Measurements from ENCODE around the gene CDH4. TPM values are rescaled to one million over a fixed set of nuclear protein-coding genes. Genes with fewer than 3 reads are reported as not detected.

Gene CDH4
- total and polyA plus RNA-seq, 2 of the 8 experiments (the other 6 are each of a cell fraction or from before 2014, with no cell fraction given) = 4.3 to 7.9 TPM

- H2BK20ac ChIP-seq (ENCODE audit: low read length) = peak overlapping the region; percentile 99
- peak overlapping the region; percentile 75 for H3K56ac ChIP-seq (replicated peaks; ENCODE audit: insufficient read length, low read depth, low read length)
- H3K4me2 ChIP-seq (ENCODE audit: insufficient read depth in 1 of 2, low read depth in 2 of 2, low read length in 2 of 2) = peak overlapping the region; percentile 49 to 56
- peak overlapping the region; percentile 82; the same call in 1 of the 2 replicates for H2BK15ac ChIP-seq (ENCODE audit: low read length)
- no peaks in the 10 kb centered on the region for H3K36me3 ChIP-seq (ENCODE audit: control insufficient read depth in 2 of 4, insufficient read depth in 4 of 4, low read length in 3 of 4)
- ChIA-PET POLR2A (ENCODE audit: partially characterized antibody) (interaction anchor here (0.6 to 4.2 kb wide), 18 partner anchors 8 to 146 kb away, joined by 3 to 25 read pairs (median 4); no protein-coding TSS in a partner anchor), CTCF (ENCODE audit: partially characterized antibody) (interaction anchor here (1.0 to 1.3 kb wide), 3 partner anchors 13 to 88 kb away, joined by 3 read pairs; no protein-coding TSS in a partner anchor)
- WGBS, 2 experiments (ENCODE audit: extremely low coverage in 1 of 2, insufficient coverage in 1 of 2, insufficient read length in 1 of 2, insufficient replicate concordance in 2 of 2, low coverage in 1 of 2, low lambda C conversion rate in 2 of 2, missing lambda C conversion rate in 1 of 2) = 15% methylated on average over 2 of the region's 2 CpGs; no CpG with 5 or more reads in 1 of the 2 experiments
- no peak for DNase-seq (ENCODE audit: low read depth in 1 of 2, low spot score in 2 of 2)
- FAIRE-seq = no peak
- H3K79me1 ChIP-seq (ENCODE audit: low read depth, low read length) = peaks cover 3% of the 10 kb centered on the region; the same call in 1 of the 2 replicates
- H4K8ac ChIP-seq (ENCODE audit: extremely low read depth, insufficient read depth, low read length) = 0 out of 2 replicates have a peak overlapping the region, but pooled peaks have one; percentile 35
- peak overlapping the region; percentile 81 for H3K27ac ChIP-seq (ENCODE audit: low read depth, low read length)
- H3K9ac ChIP-seq (replicated peaks in 1 of 4; ENCODE audit: extremely low read depth in 1 of 4, low read depth in 3 of 4, low read length in 3 of 4) = 0 out of 7 replicates have a peak overlapping the region, but pooled peaks of 1 of the 4 experiments have one; percentile 28
- no peaks in the 10 kb centered on the region for H3K27me3 ChIP-seq (replicated peaks in 1 of 4; ENCODE audit: control insufficient read depth in 3 of 4, extremely low read depth in 1 of 4, insufficient read depth in 3 of 4, low read length in 3 of 4)
- H3K4ac ChIP-seq (replicated peaks; ENCODE audit: insufficient read length, low read depth, low read length) = peak overlapping the region; percentile 100
- no peaks in the 10 kb centered on the region for H3K23me2 ChIP-seq (ENCODE audit: low read depth, low read length)
- no peaks in the 10 kb centered on the region for H4K20me1 ChIP-seq (replicated peaks in 1 of 2; ENCODE audit: control insufficient read depth in 1 of 2, insufficient read depth in 2 of 2, low read length in 2 of 2)
- TF ChIP-seq TAF7 (optimal IDR thresholded peaks at IDR 0.05; ENCODE audit: borderline replicate concordance, low read depth, low read length) (peak; percentile 50), MAFK (IDR thresholded peaks at IDR 0.05; ENCODE audit: low read depth, low read length) (no peak)
- H3K23ac ChIP-seq (ENCODE audit: insufficient read length) = no peak overlapping the region
- H3K4me1 ChIP-seq (replicated peaks in 1 of 4; ENCODE audit: control insufficient read depth in 3 of 4, insufficient read depth in 4 of 4, low read length in 3 of 4) = peaks cover 19 to 56% (median 32%) of the 10 kb centered on the region in 4 experiments
- H3K4me3 ChIP-seq (ENCODE audit: extremely low read depth in 1 of 4, insufficient read depth in 2 of 4, low read depth in 3 of 4, low read length in 4 of 4) = peak overlapping the region in 1 of 4 experiments; percentile 25; a peak in 1 of 8 replicates
- no peaks in the 10 kb centered on the region for H3K79me2 ChIP-seq (ENCODE audit: control insufficient read depth in 1 of 2, insufficient read depth in 2 of 2, low read length in 2 of 2)
- H3K14ac ChIP-seq (ENCODE audit: insufficient read length) = no peak overlapping the region
- H2BK5ac ChIP-seq (ENCODE audit: low read depth, low read length) = peak overlapping the region; percentile 99
- no peak overlapping the region for H2AFZ ChIP-seq (ENCODE audit: low read length)
- H4K5ac ChIP-seq (ENCODE audit: insufficient read length, low read depth, low read length) = peak overlapping the region; percentile 76
- no peaks in the 10 kb centered on the region for H3K9me3 ChIP-seq (ENCODE audit: insufficient read depth in 2 of 2, low read depth in 1 of 2, low read length in 1 of 2)
- H3K18ac ChIP-seq (ENCODE audit: extremely low read depth, low read length) = peak overlapping the region; percentile 99
- peak overlapping the region; percentile 99; the same call in 1 of the 2 replicates for H2AK5ac ChIP-seq (ENCODE audit: low read depth, low read length)
- H2BK12ac ChIP-seq (ENCODE audit: low read depth, low read length) = peak overlapping the region; percentile 98
- H4K91ac ChIP-seq (replicated peaks; ENCODE audit: insufficient read length, low read length) = peak overlapping the region; percentile 100
- peak overlapping the region; percentile 100 for H2BK120ac ChIP-seq (replicated peaks; ENCODE audit: low read depth, low read length)
These were observed 184.2 kb downstream of the CDH4 start for GRCh38 chr20:61436283-61436666.

All from H1 (cell line).